WTC11 (cell line): ENCODE results near the gene SYT8. TPM values are rescaled to one million over a fixed set of nuclear protein-coding genes. Genes with fewer than 3 reads are reported as not detected.

Experiments used
- ATAC-seq: fragments of 200-7000 bp; cut with Tn5 transposase; 2 replicates; pipeline ENCODE4 v1.10.0; 2021; ENCODE audit warnings: mild to moderate bottlenecking, moderate library complexity
- CTCF ChIA-PET: fragments of 300-600 bp; sonication (Branson Sonifier 250); formaldehyde crosslinking; loops from one replicate; lab custom pipeline; 2021; ENCODE audit warnings: antibody characterized with exemption; lab: Charles Lee
- POLR2A ChIA-PET: fragments of 350-600 bp; sonication (Branson Sonifier 250); formaldehyde crosslinking; loops from one replicate; lab custom pipeline; 2021; ENCODE audit warnings: antibody characterized with exemption; lab: Charles Lee
- DNase-seq: peaks from one replicate; pipeline ENCODE4 v3.0.0; 2021; ENCODE audit warnings: low spot score
- H3K27ac Mint-ChIP-seq: 2 replicates; pipeline ENCODE4 v1.8.0; 2021; ENCODE audit warnings: mixed read lengths
- H3K27me3 Mint-ChIP-seq: 2 replicates; pipeline ENCODE4 v1.8.0; 2021; ENCODE audit warnings: low read depth, mild to moderate bottlenecking, moderate library complexity, mixed read lengths
- H3K36me3 Mint-ChIP-seq: 2 replicates; pipeline ENCODE4 v1.8.0; 2021; ENCODE audit warnings: mixed read lengths
- H3K4me1 Mint-ChIP-seq: 2 replicates; pipeline ENCODE4 v1.8.0; 2022; ENCODE audit warnings: mixed read lengths
- H3K4me3 Mint-ChIP-seq: 2 replicates; pipeline ENCODE4 v1.8.0; 2021; ENCODE audit warnings: mild to moderate bottlenecking, moderate library complexity, mixed read lengths
- H3K9me3 Mint-ChIP-seq: 2 replicates; pipeline ENCODE4 v1.8.0; 2021; ENCODE audit warnings: mixed read lengths
- ESRRA ChIP-seq: sonication (generic); formaldehyde crosslinking; IDR thresholded peaks from 2 replicates; pipeline ENCODE4 v1.8.1; 2022; ENCODE audit warnings: mild to moderate bottlenecking, missing genetic modification reagents, borderline replicate concordance
- GTF2I ChIP-seq: fragments of 250-450 bp; sonication (Bioruptor Pico); conservative IDR thresholded peaks from 2 replicates; pipeline ENCODE4 v1.4.0; 2021; ENCODE audit warnings: mild to moderate bottlenecking
- HMGXB4 ChIP-seq: sonication (generic); formaldehyde crosslinking; IDR thresholded peaks from 2 replicates; pipeline ENCODE4 v1.8.1; 2023; ENCODE audit warnings: mild to moderate bottlenecking, moderate library complexity, missing genetic modification reagents
- JUN ChIP-seq: sonication (generic); formaldehyde crosslinking; IDR thresholded peaks from 2 replicates; pipeline ENCODE4 v1.8.0; 2023; ENCODE audit warnings: mild to moderate bottlenecking, missing genetic modification reagents
- PRRX2 ChIP-seq: fragments of 250-450 bp; sonication (Bioruptor Pico); IDR thresholded peaks from 2 replicates; pipeline ENCODE4 v1.8.0; 2021; ENCODE audit warnings: mild to moderate bottlenecking
- TP53 ChIP-seq: sonication (generic); formaldehyde crosslinking; IDR thresholded peaks from 2 replicates; pipeline ENCODE4 v1.8.1; 2023; ENCODE audit warnings: mild to moderate bottlenecking, missing genetic modification reagents
- ZBTB21 ChIP-seq: sonication (generic); formaldehyde crosslinking; IDR thresholded peaks from 2 replicates; pipeline ENCODE4 v1.8.1; 2023; ENCODE audit warnings: mild to moderate bottlenecking, missing genetic modification reagents, borderline replicate concordance
- ZBTB43 ChIP-seq: sonication (generic); formaldehyde crosslinking; IDR thresholded peaks from 2 replicates; pipeline ENCODE4 v1.8.1; 2023; ENCODE audit warnings: mild to moderate bottlenecking, missing genetic modification reagents
- ZNF121 ChIP-seq: sonication (generic); formaldehyde crosslinking; IDR thresholded peaks from 2 replicates; pipeline ENCODE4 v1.8.0; 2023; ENCODE audit warnings: missing genetic modification reagents
- ZNF138 ChIP-seq: sonication (generic); formaldehyde crosslinking; conservative IDR thresholded peaks from 2 replicates; pipeline ENCODE4 v1.8.1; 2022; ENCODE audit warnings: mild to moderate bottlenecking, moderate library complexity, missing genetic modification reagents
- ZNF425 ChIP-seq: fragments of 250-450 bp; sonication (Bioruptor Pico); conservative IDR thresholded peaks from 2 replicates; pipeline ENCODE4 v1.9.0; 2021; ENCODE audit warnings: mild to moderate bottlenecking
- total RNA-seq: library from RNA; stranded (reverse); gene quantifications from 3 replicates; pipeline ENCODE4 v1.2.3, GENCODE V29; 2021
- TF ChIP-seq, protein P1 (sequence below): sonication (generic); formaldehyde crosslinking; conservative IDR thresholded peaks from 2 replicates; pipeline ENCODE4 v1.8.1; 2022; ENCODE audit warnings: mild to moderate bottlenecking, missing genetic modification reagents
- TF ChIP-seq, protein P2 (sequence below): fragments of 250-450 bp; sonication (Bioruptor Pico); IDR thresholded peaks from 2 replicates; pipeline ENCODE4 v1.9.0; 2021; ENCODE audit warnings: moderate library complexity, mild to moderate bottlenecking, inconsistent platforms, borderline replicate concordance

SYT8 gene
- total RNA-seq, 1 experiment from 2014 or later = 0.37 TPM

DNA sequence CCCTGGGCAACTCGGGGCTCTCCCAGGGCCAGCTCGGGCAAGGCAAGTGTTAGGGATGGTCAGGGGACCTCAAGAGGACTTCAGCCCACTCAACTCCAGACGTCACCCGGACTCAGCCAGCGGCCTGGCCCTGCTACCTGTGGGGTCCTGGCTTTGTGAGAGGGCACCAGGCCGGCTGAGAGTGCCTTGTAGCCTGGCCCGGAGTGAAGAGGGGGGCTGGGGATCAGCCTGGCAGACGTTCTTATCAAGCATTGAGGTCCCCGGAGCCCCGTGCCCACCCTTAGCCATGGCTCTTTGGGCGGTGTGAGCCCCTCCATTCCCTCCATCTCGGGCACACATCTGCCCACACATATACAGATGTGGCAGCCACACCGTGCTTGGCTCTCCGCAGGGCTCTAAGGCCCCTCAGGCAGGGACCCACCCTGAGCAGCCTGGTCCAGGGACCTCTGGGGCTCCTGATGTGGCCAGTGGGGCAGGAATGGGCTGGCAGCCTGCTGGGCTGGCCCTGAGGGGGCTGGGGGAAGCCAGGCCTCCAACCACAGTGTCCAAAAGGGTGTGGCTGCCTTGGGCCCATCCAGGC lies 33.4 kb downstream of the SYT8 start:
- Mint-ChIP-seq H3K27ac (no peak overlapping the region), H3K27me3 (no peaks in the 10 kb centered on the region), H3K4me1 (no peaks in the 10 kb centered on the region; the same call in none of the 2 replicates), H3K36me3 (no peaks in the 10 kb centered on the region), H3K4me3 (no peak overlapping the region), H3K9me3 (no peaks in the 10 kb centered on the region)
- POLR2A ChIA-PET = no interaction called here
- DNase-seq (no peak), ATAC-seq (no peak)
- CTCF ChIA-PET = interaction anchor here (1.2 to 3.0 kb wide), 3 partner anchors 9 to 283 kb away, joined by 4 to 17 read pairs (median 14); no protein-coding TSS in a partner anchor
- TF ChIP-seq ESRRA (CRISPR knock-in tag) (no peak), PRRX2 (CRISPR knock-in tag) (no peak), TP53 (CRISPR knock-in tag) (no peak), ZBTB21 (no peak), GTF2I (CRISPR knock-in tag) (no peak), ZNF425 (CRISPR knock-in tag) (no peak), JUN (CRISPR knock-in tag) (no peak)

DNA sequence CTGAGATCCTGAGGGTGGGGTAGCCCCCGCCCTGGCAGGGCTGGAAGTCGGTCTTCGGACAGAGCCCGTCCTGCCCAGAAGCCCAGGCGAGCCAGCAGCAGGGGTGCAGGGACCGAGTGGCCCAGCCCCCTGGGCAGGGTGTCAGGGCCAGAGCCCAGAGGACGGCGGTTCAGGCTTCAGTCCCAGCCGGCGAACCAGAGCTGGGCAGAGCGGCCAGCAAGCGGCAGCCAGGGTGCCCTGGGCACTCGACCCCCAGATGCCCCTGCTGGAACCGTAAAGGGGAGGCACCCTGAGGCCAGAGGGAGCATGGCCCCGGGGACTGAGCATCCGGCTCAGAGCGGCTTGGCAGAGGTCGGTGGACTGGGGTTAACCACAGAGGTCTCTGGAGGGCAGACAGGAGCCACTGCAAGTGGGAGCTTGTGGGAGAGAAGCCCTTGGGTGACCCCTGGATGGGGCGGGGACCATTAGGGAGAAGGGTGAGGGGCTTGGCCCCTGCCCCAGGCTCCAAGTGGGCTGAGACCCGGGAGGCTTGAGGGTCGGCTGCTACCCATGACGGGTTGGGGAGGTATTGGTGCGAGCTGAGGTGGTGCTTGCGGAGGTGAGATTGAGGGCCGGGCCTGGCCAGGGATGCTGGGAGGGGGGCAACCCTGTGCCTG lies 34.0 kb downstream of the SYT8 start:
- H3K36me3 Mint-ChIP-seq = no peaks in the 10 kb centered on the region
- no peaks in the 10 kb centered on the region for H3K27me3 Mint-ChIP-seq
- H3K9me3 Mint-ChIP-seq = no peaks in the 10 kb centered on the region
- ChIA-PET POLR2A (no interaction called here), CTCF (interaction anchor here (0.7 to 3.0 kb wide), 4 partner anchors 14 to 282 kb away, joined by 3 to 18 read pairs (median 13); no protein-coding TSS in a partner anchor)
- no peak for TF ChIP-seq ZNF425 (CRISPR knock-in tag)
- TF ChIP-seq, protein P1, sequence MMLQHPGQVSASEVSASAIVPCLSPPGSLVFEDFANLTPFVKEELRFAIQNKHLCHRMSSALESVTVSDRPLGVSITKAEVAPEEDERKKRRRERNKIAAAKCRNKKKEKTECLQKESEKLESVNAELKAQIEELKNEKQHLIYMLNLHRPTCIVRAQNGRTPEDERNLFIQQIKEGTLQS = no peak
- no peak for TF ChIP-seq ZBTB43 (CRISPR knock-in tag)
- no peak for TF ChIP-seq ZNF138 (CRISPR knock-in tag)
- no peak for TF ChIP-seq ZNF121 (CRISPR knock-in tag)
- no peak for TF ChIP-seq PRRX2 (CRISPR knock-in tag)
- TF ChIP-seq HMGXB4 (CRISPR knock-in tag) = no peak
- no peak for TF ChIP-seq TP53 (CRISPR knock-in tag)
- TF ChIP-seq, protein P2, sequence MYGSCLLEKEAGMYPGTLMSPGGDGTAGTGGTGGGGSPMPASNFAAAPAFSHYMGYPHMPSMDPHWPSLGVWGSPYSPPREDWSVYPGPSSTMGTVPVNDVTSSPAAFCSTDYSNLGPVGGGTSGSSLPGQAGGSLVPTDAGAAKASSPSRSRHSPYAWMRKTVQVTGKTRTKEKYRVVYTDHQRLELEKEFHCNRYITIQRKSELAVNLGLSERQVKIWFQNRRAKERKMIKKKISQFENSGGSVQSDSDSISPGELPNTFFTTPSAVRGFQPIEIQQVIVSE (CRISPR knock-in tag) = no peak
- H3K4me1 Mint-ChIP-seq = no peaks in the 10 kb centered on the region; the same call in 1 of the 2 replicates
- no peak overlapping the region for H3K4me3 Mint-ChIP-seq
- ATAC-seq (no peak), DNase-seq (no peak)
- H3K27ac Mint-ChIP-seq = no peak overlapping the region
